ENCODE data around the gene TRIM61.
"Not testable (repeated sequence)": the region's sequence is repeated elsewhere in the genome, so short reads cannot be mapped to it uniquely, and the experiment has no call there.

The TRIM61 gene

GRCh38 chr4:164977243-164978164 is at the start of gene TRIM61:
TRIM61 (minus strand) TSS chr4:164977657; CDS start chr4:164970002, 7,655 bp downstream.
- DNase-seq, result peak; percentile 10 to 28

GRCh38 chr4:165025782-165026181 is 48.3 kb upstream of the TRIM61 start:
- DNase-seq, result not testable (repeated sequence)

- not testable (repeated sequence) for DNase-seq
Observed at GRCh38 chr4:165019995-165020394, 42.5 kb upstream of the TRIM61 start.

GRCh38 chr4:165016971-165017370 is 39.5 kb upstream of the TRIM61 start:
- no peak for DNase-seq

- no peak for DNase-seq
Observed at GRCh38 chr4:165013691-165014090, 36.2 kb upstream of the TRIM61 start.

- DNase-seq, result no peak
Observed at GRCh38 chr4:165011403-165011802, 33.9 kb upstream of the TRIM61 start.

- no peak for DNase-seq
Observed at GRCh38 chr4:165010991-165011390, 33.5 kb upstream of the TRIM61 start.

- DNase-seq, result no peak
Observed at GRCh38 chr4:165010487-165010886, 33.0 kb upstream of the TRIM61 start.

GRCh38 chr4:165009493-165010227 is 32.2 kb upstream of the TRIM61 start:
- no peak for DNase-seq

GRCh38 chr4:165006886-165007285 is 29.4 kb upstream of the TRIM61 start:
- DNase-seq, result no peak

- DNase-seq, result no peak
Observed at GRCh38 chr4:165006456-165006855, 29.0 kb upstream of the TRIM61 start.

GRCh38 chr4:165005352-165005925 is 28.0 kb upstream of the TRIM61 start:
- DNase-seq, result no peak

- DNase-seq, result not testable (repeated sequence)
Observed at GRCh38 chr4:165001957-165002356, 24.5 kb upstream of the TRIM61 start.

GRCh38 chr4:164998526-164999080 is 21.1 kb upstream of the TRIM61 start:
- DNase-seq, result not testable (repeated sequence)

- no peak for DNase-seq
Observed at GRCh38 chr4:164997941-164998340, 20.5 kb upstream of the TRIM61 start.

GRCh38 chr4:164997324-164997723 is 19.9 kb upstream of the TRIM61 start:
- no peak for DNase-seq

- not testable (repeated sequence) for DNase-seq
Observed at GRCh38 chr4:164996123-164996522, 18.7 kb upstream of the TRIM61 start.

- DNase-seq, result not testable (repeated sequence)
Observed at GRCh38 chr4:164990786-164991185, 13.3 kb upstream of the TRIM61 start.

GRCh38 chr4:164989471-164989870 is 12.0 kb upstream of the TRIM61 start:
- no peak for DNase-seq

- not testable (repeated sequence) for DNase-seq
Observed at GRCh38 chr4:164971929-164972328, 5.5 kb downstream of the TRIM61 start.

- DNase-seq, result no peak
Observed at GRCh38 chr4:164959896-164960295, 17.6 kb downstream of the TRIM61 start.

- not testable (repeated sequence) for DNase-seq
Observed at GRCh38 chr4:164959421-164959820, 18.0 kb downstream of the TRIM61 start.

Data from activated CD4-positive, alpha-beta T cell treated with anti-CD3 and anti-CD28 coated beads, Interleukin-2, amount 50 U/mL, for 4 hours (primary cell).